ENCODE data around the gene ANKRD10.

GRCh38 chr13:110872768-110873638 is 41.9 kb downstream of the ANKRD10 start:
- TF ChIP-seq CTCF (IDR thresholded peaks at IDR 0.05; ENCODE audit: borderline replicate concordance, extremely low read depth, low read length, poor library complexity, severe bottlenecking) = no peak
- TF ChIP-seq EZH2 (IDR thresholded peaks at IDR 0.05; ENCODE audit: borderline replicate concordance, low read depth, low read length, severe bottlenecking) = no peak
